Neuronal stem cell (in vitro differentiated cells): ENCODE results near the gene STK32A.

ENCODE experiments used
- DNase-seq: peaks from one replicate; pipeline ENCODE4 v3.0.0-alpha.2; 2013; ENCODE audit warnings: low spot score
- H2AFZ ChIP-seq: one replicate; pipeline ENCODE4 v1.6.1; 2013; ENCODE audit warnings: mild to moderate bottlenecking, low read length, inconsistent platforms
- H2AK5ac ChIP-seq: 2 replicates; pipeline ENCODE4 v1.6.1; 2013; ENCODE audit warnings: low read depth, mild to moderate bottlenecking, inconsistent platforms, low read length, moderate library complexity, mixed read lengths
- H2BK120ac ChIP-seq: 2 replicates; pipeline ENCODE4 v1.6.1; 2013; ENCODE audit warnings: low read depth, mild to moderate bottlenecking, inconsistent platforms, low read length, moderate library complexity, mixed read lengths
- H2BK12ac ChIP-seq: one replicate; pipeline ENCODE4 v1.6.1; 2013; ENCODE audit warnings: low read length, inconsistent platforms
- H2BK15ac ChIP-seq: 2 replicates; pipeline ENCODE4 v1.6.1; 2013; ENCODE audit warnings: mild to moderate bottlenecking, low read length, inconsistent platforms, mixed read lengths
- H2BK5ac ChIP-seq: one replicate; pipeline ENCODE4 v1.6.1; 2013; ENCODE audit warnings: inconsistent platforms, mild to moderate bottlenecking, low read length, moderate library complexity
- H3K14ac ChIP-seq: one replicate; pipeline ENCODE4 v1.6.1; 2013; ENCODE audit warnings: low read length, inconsistent platforms
- H3K18ac ChIP-seq: 2 replicates; pipeline ENCODE4 v1.6.1; 2013; ENCODE audit warnings: low read length, inconsistent platforms
- H3K23ac ChIP-seq: 2 replicates; pipeline ENCODE4 v1.6.1; 2013; ENCODE audit warnings: low read depth, mild to moderate bottlenecking, mixed read lengths, low read length, inconsistent platforms; ENCODE audit not compliant: poor library complexity
- H3K27ac ChIP-seq: replicated peaks from 3 replicates; pipeline ENCODE4 v1.5.1; 2013; ENCODE audit warnings: low read length, inconsistent platforms
- H3K27me3 ChIP-seq, 3 experiments: 2 replicates each; pipeline ENCODE4 v1.6.1; 2013; ENCODE audit warnings: low read length in 3 of 3, mild to moderate bottlenecking in 2 of 3, inconsistent platforms in 1 of 3, low read depth in 1 of 3, mixed read lengths in 1 of 3, moderate library complexity in 1 of 3; ENCODE audit not compliant: control insufficient read depth in 3 of 3, insufficient read depth in 3 of 3
- H3K36me3 ChIP-seq, 2 donors: replicated peaks in 1 of 2; 2 replicates each; pipeline ENCODE4 v1.6.1; 2013; ENCODE audit warnings: low read length in 2 of 2; ENCODE audit not compliant: control insufficient read depth in 2 of 2, insufficient read depth in 2 of 2
- H3K4ac ChIP-seq: 2 replicates; pipeline ENCODE4 v1.6.1; 2013; ENCODE audit warnings: inconsistent platforms, mild to moderate bottlenecking, low read length, moderate library complexity
- H3K4me1 ChIP-seq, 2 donors: 1 replicate in 1 of 2; 2 replicates in 1 of 2; pipeline ENCODE4 v1.6.1; 2013; ENCODE audit warnings: low read length in 2 of 2, low read depth in 1 of 2; ENCODE audit not compliant: control insufficient read depth in 2 of 2, insufficient read depth in 1 of 2
- H3K4me2 ChIP-seq: one replicate; pipeline ENCODE4 v1.6.1; 2013; ENCODE audit warnings: mild to moderate bottlenecking, low read length, inconsistent platforms; ENCODE audit not compliant: insufficient read depth, poor library complexity, severe bottlenecking
- H3K4me3 ChIP-seq, 2 donors: 2 replicates each; pipeline ENCODE4 v1.5.1; 2013; ENCODE audit warnings: low read length in 2 of 2, mild to moderate bottlenecking in 2 of 2, inconsistent platforms in 1 of 2, moderate library complexity in 1 of 2
- H3K79me1 ChIP-seq: one replicate; pipeline ENCODE4 v1.6.1; 2013; ENCODE audit warnings: low read depth, mild to moderate bottlenecking, inconsistent platforms, low read length, moderate library complexity
- H3K9ac ChIP-seq: one replicate; pipeline ENCODE4 v1.6.1; 2013; ENCODE audit warnings: mild to moderate bottlenecking, low read depth, low read length, inconsistent platforms; ENCODE audit not compliant: poor library complexity
- H3K9me3 ChIP-seq, 2 donors: replicated peaks in 1 of 2; 2 replicates each; pipeline versions ENCODE3 to v1.6.1; 2013; ENCODE audit warnings: low read length in 2 of 2, mild to moderate bottlenecking in 2 of 2, inconsistent platforms in 1 of 2, low read depth in 1 of 2, mixed read lengths in 1 of 2, moderate library complexity in 1 of 2; ENCODE audit not compliant: control insufficient read depth in 2 of 2, insufficient read depth in 1 of 2
- H4K8ac ChIP-seq: one replicate; pipeline ENCODE4 v1.6.1; 2013; ENCODE audit warnings: low read depth, mild to moderate bottlenecking, inconsistent platforms, low read length, moderate library complexity
- H4K91ac ChIP-seq: one replicate; pipeline ENCODE4 v1.6.1; 2013; ENCODE audit warnings: low read length, low read depth, mild to moderate bottlenecking, inconsistent platforms; ENCODE audit not compliant: poor library complexity
- WGBS, 2 donors: extraction: QIAGEN DNeasy Blood & Tissue Kit; methylation state at CpG; one replicate each; pipeline ENCODE4 v1.1.7; 2013; ENCODE audit warnings: missing lambda C conversion rate in 2 of 2, mixed read lengths in 1 of 2; ENCODE audit not compliant: insufficient read length in 2 of 2, insufficient replicate concordance in 1 of 2; ENCODE audit errors: extremely low coverage in 2 of 2; 5-methylcytosine and 5-hydroxymethylcytosine counted together

STK32A gene

GRCh38 chr5:147369742-147370374 is 135.0 kb downstream of the STK32A start:
- H3K79me1 ChIP-seq = no peaks in the 10 kb centered on the region
- no CpG with 5 or more reads among the region's 2 CpGs for WGBS, 2 donors
- H3K4ac ChIP-seq = no peak overlapping the region
- H3K18ac ChIP-seq = no peak overlapping the region
- no peak overlapping the region for H4K91ac ChIP-seq
- H3K27me3 ChIP-seq = no peaks in the 10 kb centered on the region
- H3K14ac ChIP-seq = no peak overlapping the region
- H2AK5ac ChIP-seq = no peak overlapping the region
- H2BK5ac ChIP-seq = no peak overlapping the region
- H3K4me3 ChIP-seq = no peak overlapping the region
- no peak for DNase-seq
- no peak overlapping the region for H3K23ac ChIP-seq
- no peak overlapping the region for H4K8ac ChIP-seq
- H2BK15ac ChIP-seq = no peak overlapping the region
- H2AFZ ChIP-seq = peak overlapping the region; percentile 39
- H3K9ac ChIP-seq = no peak overlapping the region
- H2BK120ac ChIP-seq = no peak overlapping the region
- no peaks in the 10 kb centered on the region for H3K36me3 ChIP-seq
- H3K4me2 ChIP-seq = no peak overlapping the region
- H3K9me3 ChIP-seq = no peaks in the 10 kb centered on the region
- no peaks in the 10 kb centered on the region for H3K4me1 ChIP-seq
- no peak overlapping the region for H2BK12ac ChIP-seq
- no peak overlapping the region for H3K27ac ChIP-seq

GRCh38 chr5:147371290-147371689 is 136.5 kb downstream of the STK32A start:
- Histone ChIP-seq H3K79me1 (no peaks in the 10 kb centered on the region), H2BK120ac (no peak overlapping the region), H4K8ac (no peak overlapping the region), H3K9me3 (no peaks in the 10 kb centered on the region), H3K4me2 (no peak overlapping the region), H2BK5ac (no peak overlapping the region), H3K27ac (no peak overlapping the region), H3K4me3 (no peak overlapping the region), H3K27me3 (no peaks in the 10 kb centered on the region), H4K91ac (no peak overlapping the region), H3K4me1 (no peaks in the 10 kb centered on the region), H2BK15ac (no peak overlapping the region), H2AFZ (no peak overlapping the region), H3K18ac (no peak overlapping the region), H3K14ac (no peak overlapping the region), H2BK12ac (no peak overlapping the region), H3K36me3 (no peaks in the 10 kb centered on the region), H3K4ac (no peak overlapping the region), H3K23ac (no peak overlapping the region), H3K9ac (no peak overlapping the region), H2AK5ac (no peak overlapping the region)
- DNase-seq = no peak

GRCh38 chr5:147372191-147372590 is 137.4 kb downstream of the STK32A start:
- no CpG with 5 or more reads among the region's 1 CpG for WGBS, 2 donors
- Histone ChIP-seq H3K27ac (no peak overlapping the region), H4K8ac (no peak overlapping the region)

GRCh38 chr5:147373328-147373727 is 138.5 kb downstream of the STK32A start:
- Histone ChIP-seq H4K91ac (no peak overlapping the region), H3K27me3 (no peaks in the 10 kb centered on the region), H3K4me1 (no peaks in the 10 kb centered on the region), H3K18ac (no peak overlapping the region), H3K9me3 (peaks cover 3% of the 10 kb centered on the region in 2 donors), H2AFZ (no peak overlapping the region), H2BK15ac (no peak overlapping the region), H3K14ac (no peak overlapping the region), H3K36me3 (no peaks in the 10 kb centered on the region), H2BK12ac (no peak overlapping the region), H2BK5ac (no peak overlapping the region), H3K79me1 (no peaks in the 10 kb centered on the region), H2BK120ac (no peak overlapping the region), H3K27ac (no peak overlapping the region), H3K4ac (no peak overlapping the region), H3K4me2 (no peak overlapping the region), H3K9ac (no peak overlapping the region), H3K4me3 (no peak overlapping the region), H4K8ac (no peak overlapping the region), H3K23ac (no peak overlapping the region), H2AK5ac (no peak overlapping the region)
- no peak for DNase-seq
- WGBS, 2 donors = no CpG with 5 or more reads among the region's 3 CpGs

More at GRCh38 chr5:147372191-147372590, 137.4 kb downstream of the STK32A start:
- Histone ChIP-seq H3K18ac (no peak overlapping the region), H3K4me3 (no peak overlapping the region), H3K9me3 (no peaks in the 10 kb centered on the region), H3K23ac (no peak overlapping the region), H3K14ac (no peak overlapping the region), H2BK120ac (no peak overlapping the region), H3K4ac (no peak overlapping the region), H2BK12ac (no peak overlapping the region), H2BK5ac (no peak overlapping the region), H2AFZ (no peak overlapping the region), H3K79me1 (no peaks in the 10 kb centered on the region), H3K4me2 (no peak overlapping the region), H4K91ac (no peak overlapping the region), H3K9ac (no peak overlapping the region), H2AK5ac (no peak overlapping the region), H3K27me3 (no peaks in the 10 kb centered on the region), H2BK15ac (no peak overlapping the region), H3K36me3 (no peaks in the 10 kb centered on the region), H3K4me1 (no peaks in the 10 kb centered on the region)
- no peak for DNase-seq
